HT1080 (cell line): ENCODE measurements around the gene ASB16. TPM values are rescaled to one million over a fixed set of nuclear protein-coding genes. Genes with fewer than 3 reads are reported as not detected.

ENCODE experiments used
- DNase-seq: peaks from one replicate; pipeline ENCODE4 v3.0.0-alpha.2; 2015; ENCODE audit warnings: low read depth
- small RNA-seq: library from RNA; depleted of rRNA; stranded (forward); fragments of <200 nt; gene quantifications from one replicate; pipeline ENCODE3, GENCODE V24; 2014
- total RNA-seq: library from RNA; depleted of rRNA; stranded (reverse); fragments of >200 nt; shearing (Covaris generic); gene quantifications from 2 replicates; pipeline ENCODE4 v1.2.3, GENCODE V29; 2014; rRNA removed

The ASB16 gene
- total RNA-seq, 1 experiment from 2014 or later: not detected

- DNase-seq: peak; percentile 71
These were observed 50.8 kb downstream of the ASB16 start for GRCh38 chr17:44221084-44221861.

- no peak for DNase-seq
These were observed 51.3 kb downstream of the ASB16 start for GRCh38 chr17:44221862-44222111.

GRCh38 chr17:44222112-44222869 is 51.8 kb downstream of the ASB16 start:
- DNase-seq: peak; percentile 56

GRCh38 chr17:44223541-44224071 is 53.1 kb downstream of the ASB16 start:
- peak; percentile 31 for DNase-seq

Small RNAs within 50 kb of the gene (small RNA-seq; reads per million reads assigned to genes)
- gene MIR6782: not detected
- gene RNU6-131P: not detected

Other genes with a start within 250 kb of the ASB16 start
- not detected in 2 replicates for gene PPY, start 228.2 kb upstream of the ASB16 start, total RNA-seq
- not detected in 2 replicates for gene PYY, start 216.8 kb upstream of the ASB16 start, total RNA-seq
- gene NAGS, start 166.1 kb upstream of the ASB16 start, total RNA-seq: 2.6 and 3.3 TPM in 2 replicates
- gene TMEM101, start 155.7 kb upstream of the ASB16 start, total RNA-seq: 48.2 and 56.1 TPM in 2 replicates
- 68.6 and 92.3 TPM in 2 replicates for gene LSM12, start 104.0 kb upstream of the ASB16 start, total RNA-seq
- 67.9 and 101 TPM in 2 replicates for gene G6PC3, start 100.0 kb upstream of the ASB16 start, total RNA-seq
- 27.8 and 30.0 TPM in 2 replicates for gene HDAC5, start 47.1 kb upstream of the ASB16 start, total RNA-seq
- 11.1 and 12.3 TPM in 2 replicates for gene HROB, start 28.8 kb upstream of the ASB16 start, total RNA-seq
- 28.6 and 35.1 TPM in 2 replicates for gene TMUB2, start 16.3 kb downstream of the ASB16 start, total RNA-seq
- gene ATXN7L3, start 29.2 kb downstream of the ASB16 start, total RNA-seq: 46.7 and 48.5 TPM in 2 replicates
- gene UBTF, start 49.0 kb downstream of the ASB16 start, total RNA-seq: 70.0 and 82.3 TPM in 2 replicates
- not detected in 2 replicates for gene SLC4A1, start 97.4 kb downstream of the ASB16 start, total RNA-seq
- gene RUNDC3A, start 137.9 kb downstream of the ASB16 start, total RNA-seq: 0.31 and 1.9 TPM in 2 replicates
- 154 and 185 TPM in 2 replicates for gene SLC25A39, start 154.1 kb downstream of the ASB16 start, total RNA-seq
- 139 and 191 TPM in 2 replicates for gene GRN, start 174.6 kb downstream of the ASB16 start, total RNA-seq
- gene FAM171A2, start 193.1 kb downstream of the ASB16 start, total RNA-seq: 11.4 and 11.7 TPM in 2 replicates
- gene ITGA2B, start 218.9 kb downstream of the ASB16 start, total RNA-seq: not detected in 2 replicates